ENCODE measurements around the gene HOMER1. TPM values are rescaled to one million over a fixed set of nuclear protein-coding genes. Genes with fewer than 3 reads are reported as not detected.

The HOMER1 gene
- total RNA-seq, 1 experiment from 2014 or later: 17.2 TPM

DNA sequence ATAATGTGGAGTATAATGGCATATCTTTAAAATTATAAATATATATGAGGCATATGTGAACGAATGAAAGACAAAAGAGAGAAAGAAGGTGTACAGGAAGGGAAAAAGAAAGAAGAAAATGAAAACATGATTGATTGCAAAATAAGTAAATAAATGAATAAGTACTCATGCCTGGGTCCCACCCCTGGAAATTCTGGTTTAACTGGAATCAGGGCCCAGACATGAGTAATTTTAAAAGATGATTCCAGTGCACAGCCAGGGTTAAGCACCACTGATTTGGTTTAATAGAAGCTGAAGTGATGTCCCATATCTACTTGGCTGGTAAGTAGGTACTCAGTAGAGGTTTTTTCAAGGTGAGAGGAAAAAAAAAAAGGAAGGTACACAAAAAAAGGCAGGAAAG, 34.0 kb upstream of the HOMER1 start:
- no peaks in the 10 kb centered on the region for H3K27me3 Mint-ChIP-seq (ENCODE audit: insufficient read depth, unreplicated experiment)
- intact Hi-C loops (cut with micrococcal nuclease): no loop called here

GRCh38 chr5:79547429-79547822, 33.5 kb upstream of the HOMER1 start:
- no peak for DNase-seq (ENCODE audit: unreplicated experiment)
- H3K27me3 Mint-ChIP-seq (ENCODE audit: insufficient read depth, unreplicated experiment): no peaks in the 10 kb centered on the region
- CTCF ChIA-PET: interaction anchor here (0.6 kb wide), 1 partner anchor 53 kb away, joined by 3 read pairs; no protein-coding TSS in a partner anchor
- POLR2A ChIA-PET: no interaction called here
- no peaks in the 10 kb centered on the region for H3K36me3 Mint-ChIP-seq (ENCODE audit: insufficient read depth, unreplicated experiment)
- H3K27ac Mint-ChIP-seq (ENCODE audit: low read depth, unreplicated experiment): no peak overlapping the region
- H3K4me3 Mint-ChIP-seq (ENCODE audit: unreplicated experiment): no peak overlapping the region
- no peaks in the 10 kb centered on the region for H3K9me3 Mint-ChIP-seq (ENCODE audit: unreplicated experiment)
- H3K4me1 Mint-ChIP-seq (ENCODE audit: insufficient read depth, unreplicated experiment): peaks cover 9% of the 10 kb centered on the region
- intact Hi-C loops (cut with micrococcal nuclease): no loop called here
- BruUV-seq (replicated peaks): no TSS peak
- TF ChIP-seq, protein P1, sequence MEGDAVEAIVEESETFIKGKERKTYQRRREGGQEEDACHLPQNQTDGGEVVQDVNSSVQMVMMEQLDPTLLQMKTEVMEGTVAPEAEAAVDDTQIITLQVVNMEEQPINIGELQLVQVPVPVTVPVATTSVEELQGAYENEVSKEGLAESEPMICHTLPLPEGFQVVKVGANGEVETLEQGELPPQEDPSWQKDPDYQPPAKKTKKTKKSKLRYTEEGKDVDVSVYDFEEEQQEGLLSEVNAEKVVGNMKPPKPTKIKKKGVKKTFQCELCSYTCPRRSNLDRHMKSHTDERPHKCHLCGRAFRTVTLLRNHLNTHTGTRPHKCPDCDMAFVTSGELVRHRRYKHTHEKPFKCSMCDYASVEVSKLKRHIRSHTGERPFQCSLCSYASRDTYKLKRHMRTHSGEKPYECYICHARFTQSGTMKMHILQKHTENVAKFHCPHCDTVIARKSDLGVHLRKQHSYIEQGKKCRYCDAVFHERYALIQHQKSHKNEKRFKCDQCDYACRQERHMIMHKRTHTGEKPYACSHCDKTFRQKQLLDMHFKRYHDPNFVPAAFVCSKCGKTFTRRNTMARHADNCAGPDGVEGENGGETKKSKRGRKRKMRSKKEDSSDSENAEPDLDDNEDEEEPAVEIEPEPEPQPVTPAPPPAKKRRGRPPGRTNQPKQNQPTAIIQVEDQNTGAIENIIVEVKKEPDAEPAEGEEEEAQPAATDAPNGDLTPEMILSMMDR (IDR thresholded peaks at IDR 0.05; ENCODE audit: unreplicated experiment): no peak

More for the DNA sequence above, 34.0 kb upstream of the HOMER1 start:
- H3K4me1 Mint-ChIP-seq (ENCODE audit: insufficient read depth, unreplicated experiment): peaks cover 9% of the 10 kb centered on the region
- no peak overlapping the region for H3K27ac Mint-ChIP-seq (ENCODE audit: low read depth, unreplicated experiment)
- no TSS peak for BruUV-seq (replicated peaks)
- TF ChIP-seq, protein P1 (IDR thresholded peaks at IDR 0.05; ENCODE audit: unreplicated experiment): no peak
- ChIA-PET CTCF (interaction anchor here (0.6 kb wide), 1 partner anchor 52 kb away, joined by 3 read pairs; no protein-coding TSS in a partner anchor), POLR2A (no interaction called here)
- no peaks in the 10 kb centered on the region for H3K36me3 Mint-ChIP-seq (ENCODE audit: insufficient read depth, unreplicated experiment)
- DNase-seq (ENCODE audit: unreplicated experiment): no peak
- no peaks in the 10 kb centered on the region for H3K9me3 Mint-ChIP-seq (ENCODE audit: unreplicated experiment)
- H3K4me3 Mint-ChIP-seq (ENCODE audit: unreplicated experiment): no peak overlapping the region

DNA sequence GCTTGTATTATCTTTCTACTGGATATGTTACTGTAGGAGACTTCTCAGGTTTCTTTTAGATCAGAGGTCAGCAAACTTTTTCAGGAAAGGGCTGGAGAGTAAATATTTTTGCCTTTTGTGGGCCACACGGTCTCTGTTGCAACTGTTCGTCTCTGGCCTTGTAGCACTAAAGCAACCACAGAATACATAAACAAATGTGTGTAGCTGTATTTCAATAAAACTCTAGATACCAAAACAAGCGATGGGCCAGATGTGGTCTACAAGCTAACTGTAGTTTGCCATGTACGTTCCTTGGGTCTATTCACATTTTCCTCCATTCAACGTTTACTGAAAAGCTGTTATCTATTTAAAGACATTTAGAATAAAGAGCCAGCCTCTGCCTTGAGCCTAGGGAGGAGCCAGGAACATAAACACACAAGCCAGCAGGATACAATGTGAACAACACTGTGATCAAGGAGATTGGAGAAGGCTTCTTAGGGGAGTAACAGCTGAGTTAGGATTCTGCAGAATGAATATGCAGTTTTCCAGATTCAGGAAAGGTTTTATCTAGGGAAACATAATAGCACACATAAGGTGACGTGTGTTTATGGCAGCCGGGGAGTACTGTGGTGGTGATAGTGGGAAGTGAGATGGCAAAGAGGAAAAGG, 33.0 kb upstream of the HOMER1 start:
- Mint-ChIP-seq H3K9me3 (ENCODE audit: unreplicated experiment) (no peaks in the 10 kb centered on the region), H3K4me3 (ENCODE audit: unreplicated experiment) (no peak overlapping the region), H3K27ac (ENCODE audit: low read depth, unreplicated experiment) (no peak overlapping the region), H3K36me3 (ENCODE audit: insufficient read depth, unreplicated experiment) (no peaks in the 10 kb centered on the region), H3K4me1 (ENCODE audit: insufficient read depth, unreplicated experiment) (peaks cover 9% of the 10 kb centered on the region), H3K27me3 (ENCODE audit: insufficient read depth, unreplicated experiment) (no peaks in the 10 kb centered on the region)
- BruUV-seq (replicated peaks): no TSS peak
- ChIA-PET POLR2A (interaction anchor here (0.5 kb wide), 1 partner anchor 728 kb away, joined by 4 read pairs; no protein-coding TSS in a partner anchor), CTCF (no interaction called here)
- intact Hi-C loops (cut with micrococcal nuclease): no loop called here
- DNase-seq (ENCODE audit: unreplicated experiment): no peak
- TF ChIP-seq, protein P1 (IDR thresholded peaks at IDR 0.05; ENCODE audit: unreplicated experiment): no peak

DNA sequence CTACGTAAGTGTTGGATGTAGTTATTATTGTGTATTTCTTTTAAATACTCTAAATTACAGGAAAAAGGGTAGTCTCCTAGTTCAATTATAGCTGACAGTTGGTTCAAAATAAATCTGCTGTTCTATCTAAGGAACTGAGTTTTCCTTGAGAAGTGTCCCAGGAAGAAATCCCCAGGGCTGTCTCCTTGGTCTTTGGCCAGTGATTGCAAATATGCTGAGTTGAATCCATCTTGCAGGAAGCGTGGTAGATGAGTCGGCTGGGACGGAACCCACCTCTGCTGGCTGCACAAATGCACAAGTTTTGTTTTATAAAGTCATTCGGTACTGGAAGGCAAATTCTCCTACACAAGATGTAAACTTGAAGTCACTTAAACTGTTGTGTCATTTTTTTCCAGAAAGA, 30.2 kb upstream of the HOMER1 start:
- intact Hi-C loops (cut with micrococcal nuclease): no loop called here
- Mint-ChIP-seq H3K27me3 (ENCODE audit: insufficient read depth, unreplicated experiment) (no peaks in the 10 kb centered on the region), H3K27ac (ENCODE audit: low read depth, unreplicated experiment) (no peak overlapping the region), H3K9me3 (ENCODE audit: unreplicated experiment) (no peaks in the 10 kb centered on the region), H3K36me3 (ENCODE audit: insufficient read depth, unreplicated experiment) (no peaks in the 10 kb centered on the region), H3K4me1 (ENCODE audit: insufficient read depth, unreplicated experiment) (peaks cover 9% of the 10 kb centered on the region), H3K4me3 (ENCODE audit: unreplicated experiment) (no peak overlapping the region)
- DNase-seq (ENCODE audit: unreplicated experiment): no peak
- TF ChIP-seq, protein P1 (IDR thresholded peaks at IDR 0.05; ENCODE audit: unreplicated experiment): no peak
- CTCF ChIA-PET: no interaction called here
- no TSS peak for BruUV-seq (replicated peaks)
- POLR2A ChIA-PET: no interaction called here

Measured in MCF 10A (cell line).